ENCODE data around the gene SF3B2. TPM values are rescaled to one million over a fixed set of nuclear protein-coding genes. Genes with fewer than 3 reads are reported as not detected.

Gene SF3B2
- total and polyA plus RNA-seq, 2 donors (not counting 3 experiments of a cell fraction or from before 2014, with no cell fraction given) = 99.4 to 196 TPM

DNA sequence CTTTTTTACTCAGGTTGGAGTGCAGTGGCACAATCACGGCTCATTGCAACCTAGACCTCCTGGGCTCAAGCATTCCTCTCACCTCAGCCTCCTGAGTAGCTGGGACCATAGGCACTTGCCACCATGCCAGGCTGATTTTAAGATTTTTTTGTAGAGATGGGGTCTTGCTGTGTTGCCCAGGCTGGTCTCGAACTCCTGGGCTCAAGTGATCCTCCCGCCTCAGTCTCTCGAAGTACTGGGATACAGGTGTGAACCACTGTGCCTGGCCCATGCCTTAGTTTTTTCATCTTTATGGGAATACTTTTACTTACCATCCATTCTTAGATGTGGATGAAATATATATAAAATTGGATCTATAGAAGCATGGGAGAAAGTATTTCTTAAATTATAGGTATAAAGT, 23.1 kb downstream of the SF3B2 start:
- DNase-seq (ENCODE audit: low read depth, low spot score) (no peak), FAIRE-seq (no peak)
- ChIA-PET CTCF (interaction anchor here (1.2 to 1.5 kb wide), 2 partner anchors 61 to 146 kb away, joined by 4 read pairs; no protein-coding TSS in a partner anchor), POLR2A (no interaction called here)
- TF ChIP-seq JUN (IDR thresholded peaks at IDR 0.05; ENCODE audit: borderline replicate concordance, insufficient read depth, insufficient read length, low read depth) (no peak), FOS (IDR thresholded peaks at IDR 0.05; ENCODE audit: borderline replicate concordance, insufficient read depth, low read length) (no peak)
- Histone ChIP-seq H2AFZ (ENCODE audit: low read depth, low read length) (no peak overlapping the region), H3K27me3 (ENCODE audit: control insufficient read depth in 2 of 2, insufficient read depth in 2 of 2, low read length in 2 of 2) (no peaks in the 10 kb centered on the region), H3K79me2 (ENCODE audit: control insufficient read depth, insufficient read depth, low read length) (peaks cover 43% of the 10 kb centered on the region), H3K9me1 (replicated peaks; ENCODE audit: control insufficient read depth, extremely low read depth, insufficient read depth, low read length) (no peaks in the 10 kb centered on the region), H3K9ac (replicated peaks; ENCODE audit: extremely low read depth, insufficient read depth, low read length) (no peak overlapping the region), H3K36me3 (ENCODE audit: control insufficient read depth in 2 of 2, extremely low read depth in 1 of 2, insufficient read depth in 2 of 2, low read length in 2 of 2) (peaks cover 3 to 5% of the 10 kb centered on the region in 2 experiments), H3K27ac (ENCODE audit: insufficient read depth, low read depth, low read length) (no peak overlapping the region), H4K20me1 (replicated peaks; ENCODE audit: control insufficient read depth, extremely low read depth, insufficient read depth, low read length) (peaks cover 2% of the 10 kb centered on the region), H3K4me1 (ENCODE audit: control insufficient read depth, extremely low read depth, insufficient read depth, low read length) (peaks cover 13% of the 10 kb centered on the region), H3K4me3 (replicated peaks in 1 of 3; ENCODE audit: insufficient read depth in 1 of 3, low read depth in 1 of 3, low read length in 3 of 3) (no peak overlapping the region), H3K4me2 (ENCODE audit: insufficient read depth, low read length) (no peak overlapping the region), H3K9me3 (replicated peaks; ENCODE audit: control insufficient read depth, insufficient read depth, low read length) (no peaks in the 10 kb centered on the region)
- dilution Hi-C loops (cut with MboI; ENCODE audit: extremely low pct_ligation_motif_present, low sequenced_read_pairs) = no loop called here
- no TSS peak for BruUV-seq (replicated peaks)
- intact Hi-C loops (cut with micrococcal nuclease) = no loop called here

- CTCF ChIA-PET = interaction anchor here (0.9 to 1.2 kb wide), 3 partner anchors 9 to 146 kb away, joined by 3 to 4 read pairs (median 4); no protein-coding TSS in a partner anchor
- Histone ChIP-seq H3K79me2 (ENCODE audit: control insufficient read depth, insufficient read depth, low read length) (peaks cover 43% of the 10 kb centered on the region), H3K9me3 (replicated peaks; ENCODE audit: control insufficient read depth, insufficient read depth, low read length) (no peaks in the 10 kb centered on the region), H4K20me1 (replicated peaks; ENCODE audit: control insufficient read depth, extremely low read depth, insufficient read depth, low read length) (peaks cover 2% of the 10 kb centered on the region), H3K9ac (replicated peaks; ENCODE audit: extremely low read depth, insufficient read depth, low read length) (no peak overlapping the region), H3K27me3 (ENCODE audit: control insufficient read depth in 2 of 2, insufficient read depth in 2 of 2, low read length in 2 of 2) (no peaks in the 10 kb centered on the region), H3K27ac (ENCODE audit: insufficient read depth, low read depth, low read length) (no peak overlapping the region), H3K4me3 (replicated peaks in 1 of 3; ENCODE audit: insufficient read depth in 1 of 3, low read depth in 1 of 3, low read length in 3 of 3) (no peak overlapping the region), H3K36me3 (ENCODE audit: control insufficient read depth in 2 of 2, extremely low read depth in 1 of 2, insufficient read depth in 2 of 2, low read length in 2 of 2) (peaks cover 3 to 5% of the 10 kb centered on the region in 2 experiments), H3K4me1 (ENCODE audit: control insufficient read depth, extremely low read depth, insufficient read depth, low read length) (peaks cover 21% of the 10 kb centered on the region), H2AFZ (ENCODE audit: low read depth, low read length) (no peak overlapping the region), H3K9me1 (replicated peaks; ENCODE audit: control insufficient read depth, extremely low read depth, insufficient read depth, low read length) (no peaks in the 10 kb centered on the region), H3K4me2 (ENCODE audit: insufficient read depth, low read length) (no peak overlapping the region)
- POLR2A ChIA-PET = no interaction called here
- FAIRE-seq (no peak), DNase-seq (ENCODE audit: low read depth, low spot score) (no peak)
- dilution Hi-C loops (cut with MboI; ENCODE audit: extremely low pct_ligation_motif_present, low sequenced_read_pairs) = no loop called here
- no TSS peak for BruUV-seq (replicated peaks)
- no peak for TF ChIP-seq FOS (IDR thresholded peaks at IDR 0.05; ENCODE audit: borderline replicate concordance, insufficient read depth, low read length)
- no peak for TF ChIP-seq CTCF (IDR thresholded peaks at IDR 0.05; ENCODE audit: extremely low read depth in 1 of 2, insufficient read depth in 1 of 2, low read depth in 1 of 2, low read length in 2 of 2)
- TF ChIP-seq EZH2 (IDR thresholded peaks at IDR 0.05; ENCODE audit: borderline replicate concordance, low read depth, low read length, severe bottlenecking) = no peak
- no peak for TF ChIP-seq GATA2 (IDR thresholded peaks at IDR 0.05; ENCODE audit: insufficient read depth, insufficient read length, low read depth, low read length)
- TF ChIP-seq POLR2AphosphoS5 (IDR thresholded peaks at IDR 0.05; ENCODE audit: insufficient read depth, low read depth, low read length) = no peak
- TF ChIP-seq, protein P1, sequence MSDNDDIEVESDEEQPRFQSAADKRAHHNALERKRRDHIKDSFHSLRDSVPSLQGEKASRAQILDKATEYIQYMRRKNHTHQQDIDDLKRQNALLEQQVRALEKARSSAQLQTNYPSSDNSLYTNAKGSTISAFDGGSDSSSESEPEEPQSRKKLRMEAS (IDR thresholded peaks at IDR 0.05; ENCODE audit: insufficient read depth, insufficient read length) = no peak
- TF ChIP-seq POLR2A (IDR thresholded peaks at IDR 0.05; ENCODE audit: low read depth, low read length) = no peak
- no peak for TF ChIP-seq JUN (IDR thresholded peaks at IDR 0.05; ENCODE audit: borderline replicate concordance, insufficient read depth, insufficient read length, low read depth)
- no peak for TF ChIP-seq MYC (IDR thresholded peaks at IDR 0.05; ENCODE audit: low read depth, low read length)
- intact Hi-C loops (cut with micrococcal nuclease) = no loop called here
Observed at GRCh38 chr11:66076561-66076960, 24.4 kb downstream of the SF3B2 start.

All from endothelial cell of umbilical vein (primary cell).